Smooth muscle cell (in vitro differentiated cells): ENCODE results near the gene ADK. TPM values are rescaled to one million over a fixed set of nuclear protein-coding genes. Genes with fewer than 3 reads are reported as not detected.
"Not testable (repeated sequence)": the region's sequence is repeated elsewhere in the genome, so short reads cannot be mapped to it uniquely, and the experiment has no call there.

ENCODE experiments used
- DNase-seq: peaks from one replicate; lab custom pipeline; 2025; ENCODE audit not compliant: unreplicated experiment; lab: John Stamatoyannopoulos, UW
- H2AFZ ChIP-seq: fragments of 200-600 bp; sonication (generic); 2 replicates; pipeline ENCODE4 v1.6.0; 2016; ENCODE audit warnings: antibody characterized with exemption, low read depth, mild to moderate bottlenecking
- H3F3A ChIP-seq: fragments of 200-600 bp; sonication (generic); 2 replicates; pipeline ENCODE4 v1.6.0; 2017; ENCODE audit warnings: antibody characterized with exemption, low read depth
- H3K27ac ChIP-seq: fragments of 200-600 bp; sonication (generic); 2 replicates; pipeline ENCODE4 v1.5.1; 2016; ENCODE audit warnings: low read depth, mild to moderate bottlenecking
- H3K27me3 ChIP-seq: fragments of 200-600 bp; sonication (generic); 2 replicates; pipeline ENCODE4 v1.6.1; 2016; ENCODE audit warnings: low read depth, mild to moderate bottlenecking
- H3K36me3 ChIP-seq: fragments of 200-600 bp; sonication (generic); 2 replicates; pipeline ENCODE4 v1.5.1; 2016; ENCODE audit warnings: low read depth
- H3K4me1 ChIP-seq: fragments of 200-600 bp; sonication (generic); 2 replicates; pipeline ENCODE4 v1.5.1; 2016; ENCODE audit warnings: low read depth
- H3K4me2 ChIP-seq: fragments of 200-600 bp; sonication (generic); 2 replicates; pipeline ENCODE4 v1.6.0; 2016; ENCODE audit warnings: mild to moderate bottlenecking
- H3K4me3 ChIP-seq: fragments of 200-600 bp; sonication (generic); 2 replicates; pipeline ENCODE4 v1.5.1; 2016; ENCODE audit warnings: mild to moderate bottlenecking
- H3K79me2 ChIP-seq: fragments of 200-600 bp; sonication (generic); 2 replicates; pipeline ENCODE4 v1.6.0; 2016; ENCODE audit warnings: low read depth, mild to moderate bottlenecking
- H3K9ac ChIP-seq: fragments of 200-600 bp; sonication (generic); 2 replicates; pipeline ENCODE4 v1.6.0; 2016; ENCODE audit warnings: low read depth
- H3K9me3 ChIP-seq: fragments of 200-600 bp; sonication (generic); replicated peaks from 2 replicates; pipeline ENCODE4 v1.5.1; 2016; ENCODE audit warnings: low read depth
- H4K20me1 ChIP-seq: fragments of 200-600 bp; sonication (generic); 2 replicates; pipeline ENCODE4 v1.6.0; 2016; ENCODE audit warnings: low read depth
- CTCF ChIP-seq: fragments of 200-600 bp; sonication (generic); IDR thresholded peaks from 2 replicates; pipeline ENCODE4 v1.5.1; 2017; ENCODE audit warnings: borderline replicate concordance, mild to moderate bottlenecking, antibody characterized with exemption; ENCODE audit not compliant: insufficient read depth, poor library complexity, severe bottlenecking
- WGBS: methylation state at CpG from one replicate; pipeline ENCODE4 v1.1.7; 2016; ENCODE audit warnings: low lambda C conversion rate; 5-methylcytosine and 5-hydroxymethylcytosine counted together
- polyA plus RNA-seq: library from polyadenylated mRNA; unstranded; fragments of >200 nt; fragmentation: Nextera tagmentation; extraction: Ambion mirVana; gene quantifications from 2 replicates; pipeline ENCODE4 v1.2.1, GENCODE V29; 2016
- total RNA-seq: library from RNA; depleted of rRNA; stranded (reverse); fragments of >200 nt; gene quantifications from 2 replicates; pipeline ENCODE4 v1.2.3, GENCODE V29; 2014

ADK gene
- total and polyA plus RNA-seq, 2 experiments from 2014 or later: 19.4 to 25.1 TPM

GRCh38 chr10:74145133-74145532, 5.9 kb upstream of the ADK start:
- H3K4me3 ChIP-seq: no peak overlapping the region
- peaks cover 7% of the 10 kb centered on the region for H3K4me1 ChIP-seq
- no peaks in the 10 kb centered on the region for H3K36me3 ChIP-seq
- peaks cover 81% of the 10 kb centered on the region for H4K20me1 ChIP-seq
- peaks cover 15% of the 10 kb centered on the region for H3F3A ChIP-seq
- H2AFZ ChIP-seq: no peak overlapping the region
- 13% methylated on average over 2 of the region's 2 CpGs for WGBS
- H3K4me2 ChIP-seq: peak overlapping the region; percentile 19
- DNase-seq: no peak
- no peak for TF ChIP-seq CTCF
- peaks cover 83% of the 10 kb centered on the region for H3K79me2 ChIP-seq
- H3K9me3 ChIP-seq: no peaks in the 10 kb centered on the region
- H3K27ac ChIP-seq: peak overlapping the region; percentile 46
- no peaks in the 10 kb centered on the region for H3K27me3 ChIP-seq
- no peak overlapping the region for H3K9ac ChIP-seq

GRCh38 chr10:74146980-74147379, 4.0 kb upstream of the ADK start:
- H3K9ac ChIP-seq, H3K4me2 ChIP-seq, H2AFZ ChIP-seq, H3K4me3 ChIP-seq, H3K36me3 ChIP-seq, H3K9me3 ChIP-seq, H3K27me3 ChIP-seq, H3K27ac ChIP-seq, DNase-seq: not testable (repeated sequence)
- peaks cover 15% of the 10 kb centered on the region for H3F3A ChIP-seq
- H4K20me1 ChIP-seq: peaks cover 63% of the 10 kb centered on the region
- peaks cover 74% of the 10 kb centered on the region for H3K79me2 ChIP-seq
- WGBS: over 99% methylated on average over 10 of the region's 10 CpGs
- H3K4me1 ChIP-seq: peaks cover 10% of the 10 kb centered on the region

GRCh38 chr10:74150204-74150989, 624 bp upstream of the ADK start, which contains the start of gene AP3M1:
AP3M1 (minus strand) TSS chr10:74150828; CDS start chr10:74138379, 12,449 bp downstream.
- peak within 1 kb of the TSS; percentile 76 for H3K4me3 ChIP-seq
- H3K9ac ChIP-seq: peak within 1 kb of the TSS; percentile 94
- H2AFZ ChIP-seq: peak within 1 kb of the TSS; percentile 88
- peak within 1 kb of the TSS; percentile 96 for H3K27ac ChIP-seq
- peak within 1 kb of the TSS; percentile 99 for H3K4me2 ChIP-seq
- no peak for TF ChIP-seq CTCF
- peak; percentile 53 for DNase-seq
- peaks cover 21% of the 10 kb centered on the region for H3K4me1 ChIP-seq
- H3F3A ChIP-seq: peaks cover 15% of the 10 kb centered on the region
- no peaks in the 10 kb centered on the region for H3K36me3 ChIP-seq
- no peaks in the 10 kb centered on the region for H3K9me3 ChIP-seq
- WGBS: 2% methylated on average over 32 of the region's 32 CpGs
- peaks cover 29% of the 10 kb centered on the region for H4K20me1 ChIP-seq
- no peaks in the 10 kb centered on the region for H3K27me3 ChIP-seq
- H3K79me2 ChIP-seq: peaks cover 59% of the 10 kb centered on the region

- Histone ChIP-seq H3K4me1 (peaks cover 21% of the 10 kb centered on the region), H3F3A (no peaks in the 10 kb centered on the region), H3K79me2 (peaks cover 47% of the 10 kb centered on the region), H2AFZ (peak overlapping the region; percentile 88), H3K27me3 (no peaks in the 10 kb centered on the region), H3K9me3 (no peaks in the 10 kb centered on the region), H3K27ac (peak overlapping the region; percentile 96), H3K36me3 (no peaks in the 10 kb centered on the region), H3K4me3 (peak overlapping the region; percentile 76), H3K9ac (peak overlapping the region; percentile 70), H4K20me1 (peaks cover 12% of the 10 kb centered on the region), H3K4me2 (peak overlapping the region; percentile 99)
- DNase-seq: no peak
- WGBS: 21% methylated on average over 5 of the region's 5 CpGs
- TF ChIP-seq CTCF: no peak
These were observed 1.1 kb downstream of the ADK start for GRCh38 chr10:74151879-74152722.
